ENCODE measurements around the gene SOX11. TPM values are rescaled to one million over a fixed set of nuclear protein-coding genes. Genes with fewer than 3 reads are reported as not detected.

SOX11 gene
- total and polyA plus RNA-seq, 2 donors = 0.07 to 0.52 TPM

- Histone ChIP-seq H3K9me3 (ENCODE audit: control insufficient read depth in 2 of 2, insufficient read depth in 1 of 2, low read length in 1 of 2) (peaks cover 1 to 7% of the 10 kb centered on the region in 2 donors), H3K4me3 (ENCODE audit: low read length in 2 of 2) (peak overlapping the region in 1 of 2 donors; percentile 24), H3K4me1 (ENCODE audit: control insufficient read depth in 2 of 2, insufficient read depth in 2 of 2, low read length in 2 of 2) (peaks cover 4% of the 10 kb centered on the region in 2 donors), H3K36me3 (ENCODE audit: control insufficient read depth in 2 of 2, insufficient read depth in 2 of 2, low read length in 1 of 2) (no peaks in the 10 kb centered on the region), H3K27ac (ENCODE audit: low read depth in 1 of 2, low read length in 1 of 2) (no peak overlapping the region), H3K27me3 (ENCODE audit: control insufficient read depth in 2 of 2, insufficient read depth in 1 of 2, low read length in 1 of 2) (peaks cover 68 to 85% of the 10 kb centered on the region in 2 donors)
- WGBS = 3% methylated on average over 9 of the region's 9 CpGs
- peak in 3 of 9 donors; percentile 10 to 38 (median 12) for DNase-seq (ENCODE audit: low read depth in 6 of 9, low spot score in 9 of 9)
Observed at GRCh38 chr2:5694306-5694705, 2.1 kb downstream of the SOX11 start.

- WGBS = 4% methylated on average over 49 of the region's 49 CpGs
- H3K4me3 ChIP-seq (ENCODE audit: low read length in 2 of 2) = peak overlapping the region in 1 of 2 donors; percentile 26
- H3K27me3 ChIP-seq (ENCODE audit: control insufficient read depth in 2 of 2, insufficient read depth in 1 of 2, low read length in 1 of 2) = peaks cover 59 to 75% of the 10 kb centered on the region in 2 donors
- H3K27ac ChIP-seq (ENCODE audit: low read depth in 1 of 2, low read length in 1 of 2) = peak overlapping the region in 1 of 2 donors; percentile 57
- no peaks in the 10 kb centered on the region for H3K36me3 ChIP-seq (ENCODE audit: control insufficient read depth in 2 of 2, insufficient read depth in 2 of 2, low read length in 1 of 2)
- H3K9me3 ChIP-seq (ENCODE audit: control insufficient read depth in 2 of 2, insufficient read depth in 1 of 2, low read length in 1 of 2) = peaks cover 1 to 7% of the 10 kb centered on the region in 2 donors
- no peak for DNase-seq (ENCODE audit: low read depth in 6 of 9, low spot score in 9 of 9)
- H3K4me1 ChIP-seq (ENCODE audit: control insufficient read depth in 2 of 2, insufficient read depth in 2 of 2, low read length in 2 of 2) = peaks cover 4% of the 10 kb centered on the region in 2 donors
Observed at GRCh38 chr2:5695654-5696403, 3.6 kb downstream of the SOX11 start.

- peaks cover 4% of the 10 kb centered on the region in 2 donors for H3K4me1 ChIP-seq (ENCODE audit: control insufficient read depth in 2 of 2, insufficient read depth in 2 of 2, low read length in 2 of 2)
- H3K27ac ChIP-seq (ENCODE audit: low read depth in 1 of 2, low read length in 1 of 2) = no peak overlapping the region
- H3K36me3 ChIP-seq (ENCODE audit: control insufficient read depth in 2 of 2, insufficient read depth in 2 of 2, low read length in 1 of 2) = no peaks in the 10 kb centered on the region
- H3K27me3 ChIP-seq (ENCODE audit: control insufficient read depth in 2 of 2, insufficient read depth in 1 of 2, low read length in 1 of 2) = peaks cover 52 to 69% of the 10 kb centered on the region in 2 donors
- H3K4me3 ChIP-seq (ENCODE audit: low read length in 2 of 2) = peak overlapping the region; percentile 20 to 26
- H3K9me3 ChIP-seq (ENCODE audit: control insufficient read depth in 2 of 2, insufficient read depth in 1 of 2, low read length in 1 of 2) = peaks cover 1 to 7% of the 10 kb centered on the region in 2 donors
- WGBS = 2% methylated on average over 65 of the region's 65 CpGs
- DNase-seq (ENCODE audit: low read depth in 6 of 9, low spot score in 9 of 9) = no peak
Observed at GRCh38 chr2:5696404-5696944, 4.3 kb downstream of the SOX11 start.

GRCh38 chr2:5696945-5697521, 4.8 kb downstream of the SOX11 start:
- Histone ChIP-seq H3K4me1 (ENCODE audit: control insufficient read depth in 2 of 2, insufficient read depth in 2 of 2, low read length in 2 of 2) (peaks cover 4% of the 10 kb centered on the region in 2 donors), H3K36me3 (ENCODE audit: control insufficient read depth in 2 of 2, insufficient read depth in 2 of 2, low read length in 1 of 2) (no peaks in the 10 kb centered on the region), H3K9me3 (ENCODE audit: control insufficient read depth in 2 of 2, insufficient read depth in 1 of 2, low read length in 1 of 2) (peaks cover 1 to 5% of the 10 kb centered on the region in 2 donors), H3K27me3 (ENCODE audit: control insufficient read depth in 2 of 2, insufficient read depth in 1 of 2, low read length in 1 of 2) (peaks cover 46 to 66% of the 10 kb centered on the region in 2 donors), H3K27ac (ENCODE audit: low read depth in 1 of 2, low read length in 1 of 2) (peak overlapping the region in 1 of 2 donors; percentile 60), H3K4me3 (ENCODE audit: low read length in 2 of 2) (peak overlapping the region in 1 of 2 donors; percentile 20)
- 2% methylated on average over 49 of the region's 49 CpGs for WGBS
- no peak for DNase-seq (ENCODE audit: low read depth in 6 of 9, low spot score in 9 of 9)

- peaks cover 41 to 61% of the 10 kb centered on the region in 2 donors for H3K27me3 ChIP-seq (ENCODE audit: control insufficient read depth in 2 of 2, insufficient read depth in 1 of 2, low read length in 1 of 2)
- 28% methylated on average over 8 of the region's 8 CpGs for WGBS
- no peak overlapping the region for H3K27ac ChIP-seq (ENCODE audit: low read depth in 1 of 2, low read length in 1 of 2)
- peaks cover 1 to 3% of the 10 kb centered on the region in 2 donors for H3K9me3 ChIP-seq (ENCODE audit: control insufficient read depth in 2 of 2, insufficient read depth in 1 of 2, low read length in 1 of 2)
- H3K4me1 ChIP-seq (ENCODE audit: control insufficient read depth in 2 of 2, insufficient read depth in 2 of 2, low read length in 2 of 2) = peaks cover 4% of the 10 kb centered on the region in 2 donors
- DNase-seq (ENCODE audit: low read depth in 6 of 9, low spot score in 9 of 9) = no peak
- H3K4me3 ChIP-seq (ENCODE audit: low read length in 2 of 2) = no peak overlapping the region
- H3K36me3 ChIP-seq (ENCODE audit: control insufficient read depth in 2 of 2, insufficient read depth in 2 of 2, low read length in 1 of 2) = no peaks in the 10 kb centered on the region
Observed at GRCh38 chr2:5697562-5697961, 5.4 kb downstream of the SOX11 start.

- WGBS = 78% methylated on average over 4 of the region's 4 CpGs
- Histone ChIP-seq H3K4me1 (ENCODE audit: control insufficient read depth in 2 of 2, insufficient read depth in 2 of 2, low read length in 2 of 2) (peaks cover 4% of the 10 kb centered on the region in 2 donors), H3K27ac (ENCODE audit: low read depth in 1 of 2, low read length in 1 of 2) (no peak overlapping the region), H3K36me3 (ENCODE audit: control insufficient read depth in 2 of 2, insufficient read depth in 2 of 2, low read length in 1 of 2) (no peaks in the 10 kb centered on the region), H3K9me3 (ENCODE audit: control insufficient read depth in 2 of 2, insufficient read depth in 1 of 2, low read length in 1 of 2) (peaks cover 0 to 3% of the 10 kb centered on the region in 2 donors), H3K4me3 (ENCODE audit: low read length in 2 of 2) (no peak overlapping the region), H3K27me3 (ENCODE audit: control insufficient read depth in 2 of 2, insufficient read depth in 1 of 2, low read length in 1 of 2) (peaks cover 35 to 56% of the 10 kb centered on the region in 2 donors)
- DNase-seq (ENCODE audit: low read depth in 6 of 9, low spot score in 9 of 9) = no peak
Observed at GRCh38 chr2:5698134-5698533, 6.0 kb downstream of the SOX11 start.

- no peak for DNase-seq (ENCODE audit: low read depth in 6 of 9, low spot score in 9 of 9)
- H3K4me1 ChIP-seq (ENCODE audit: control insufficient read depth in 2 of 2, insufficient read depth in 2 of 2, low read length in 2 of 2) = peaks cover 0 to 4% of the 10 kb centered on the region in 2 donors
- no peak overlapping the region for H3K27ac ChIP-seq (ENCODE audit: low read depth in 1 of 2, low read length in 1 of 2)
- peaks cover 0 to 3% of the 10 kb centered on the region in 2 donors for H3K9me3 ChIP-seq (ENCODE audit: control insufficient read depth in 2 of 2, insufficient read depth in 1 of 2, low read length in 1 of 2)
- H3K27me3 ChIP-seq (ENCODE audit: control insufficient read depth in 2 of 2, insufficient read depth in 1 of 2, low read length in 1 of 2) = peaks cover 26 to 38% of the 10 kb centered on the region in 2 donors
- 87% methylated on average over 4 of the region's 4 CpGs for WGBS
- H3K4me3 ChIP-seq (ENCODE audit: low read length in 2 of 2) = no peak overlapping the region
- no peaks in the 10 kb centered on the region for H3K36me3 ChIP-seq (ENCODE audit: control insufficient read depth in 2 of 2, insufficient read depth in 2 of 2, low read length in 1 of 2)
Observed at GRCh38 chr2:5699963-5700362, 7.8 kb downstream of the SOX11 start.

- Histone ChIP-seq H3K4me3 (ENCODE audit: low read length in 2 of 2) (no peak overlapping the region), H3K9me3 (ENCODE audit: control insufficient read depth in 2 of 2, insufficient read depth in 1 of 2, low read length in 1 of 2) (peaks cover 0 to 3% of the 10 kb centered on the region in 2 donors), H3K27me3 (ENCODE audit: control insufficient read depth in 2 of 2, insufficient read depth in 1 of 2, low read length in 1 of 2) (peaks cover 23 to 32% of the 10 kb centered on the region in 2 donors), H3K36me3 (ENCODE audit: control insufficient read depth in 2 of 2, insufficient read depth in 2 of 2, low read length in 1 of 2) (no peaks in the 10 kb centered on the region), H3K4me1 (ENCODE audit: control insufficient read depth in 2 of 2, insufficient read depth in 2 of 2, low read length in 2 of 2) (peaks cover 0 to 4% of the 10 kb centered on the region in 2 donors), H3K27ac (ENCODE audit: low read depth in 1 of 2, low read length in 1 of 2) (no peak overlapping the region)
- 85% methylated on average over 5 of the region's 5 CpGs for WGBS
- no peak for DNase-seq (ENCODE audit: low read depth in 6 of 9, low spot score in 9 of 9)
Observed at GRCh38 chr2:5700551-5700950, 8.4 kb downstream of the SOX11 start.

- DNase-seq (ENCODE audit: low read depth in 6 of 9, low spot score in 9 of 9) = no peak
- H3K9me3 ChIP-seq (ENCODE audit: control insufficient read depth in 2 of 2, insufficient read depth in 1 of 2, low read length in 1 of 2) = peaks cover 0 to 3% of the 10 kb centered on the region in 2 donors
- WGBS = 87% methylated on average over 3 of the region's 3 CpGs
Observed at GRCh38 chr2:5701266-5701665, 9.1 kb downstream of the SOX11 start.

More at GRCh38 chr2:5701266-5701665, 9.1 kb downstream of the SOX11 start:
- no peaks in the 10 kb centered on the region for H3K36me3 ChIP-seq (ENCODE audit: control insufficient read depth in 2 of 2, insufficient read depth in 2 of 2, low read length in 1 of 2)
- H3K4me1 ChIP-seq (ENCODE audit: control insufficient read depth in 2 of 2, insufficient read depth in 2 of 2, low read length in 2 of 2) = peaks cover 0 to 4% of the 10 kb centered on the region in 2 donors
- peaks cover 16 to 25% of the 10 kb centered on the region in 2 donors for H3K27me3 ChIP-seq (ENCODE audit: control insufficient read depth in 2 of 2, insufficient read depth in 1 of 2, low read length in 1 of 2)
- no peak overlapping the region for H3K4me3 ChIP-seq (ENCODE audit: low read length in 2 of 2)
- no peak overlapping the region for H3K27ac ChIP-seq (ENCODE audit: low read depth in 1 of 2, low read length in 1 of 2)
